ENCODE data around the gene COL23A1.

Gene COL23A1

DNA sequence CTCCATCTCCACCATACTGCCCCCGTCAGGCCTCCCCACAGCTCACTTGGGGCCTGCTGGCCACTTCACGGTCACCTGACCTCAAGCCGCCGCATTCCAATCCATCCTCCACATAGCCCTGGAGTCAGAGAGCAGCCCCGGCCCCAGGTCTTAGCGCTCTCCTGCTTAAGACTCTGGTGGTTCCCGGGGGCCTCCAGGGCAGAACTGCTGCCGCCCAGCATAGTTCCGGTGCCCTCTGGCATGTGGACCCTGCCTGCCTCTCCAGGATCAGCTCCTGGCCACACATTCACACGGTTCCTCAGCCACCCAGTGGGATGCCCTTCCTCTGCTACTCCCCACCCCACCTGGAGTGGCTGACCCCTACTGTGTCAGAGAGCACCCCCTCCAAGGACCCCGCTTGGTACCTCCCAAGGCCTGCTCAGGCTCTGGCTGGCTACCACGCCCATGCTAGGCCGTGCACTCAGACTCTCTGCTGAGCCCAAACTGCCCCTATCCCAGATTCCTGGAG is 366.3 kb downstream of the COL23A1 start:
- no peak for DNase-seq (ENCODE audit: low spot score)

DNA sequence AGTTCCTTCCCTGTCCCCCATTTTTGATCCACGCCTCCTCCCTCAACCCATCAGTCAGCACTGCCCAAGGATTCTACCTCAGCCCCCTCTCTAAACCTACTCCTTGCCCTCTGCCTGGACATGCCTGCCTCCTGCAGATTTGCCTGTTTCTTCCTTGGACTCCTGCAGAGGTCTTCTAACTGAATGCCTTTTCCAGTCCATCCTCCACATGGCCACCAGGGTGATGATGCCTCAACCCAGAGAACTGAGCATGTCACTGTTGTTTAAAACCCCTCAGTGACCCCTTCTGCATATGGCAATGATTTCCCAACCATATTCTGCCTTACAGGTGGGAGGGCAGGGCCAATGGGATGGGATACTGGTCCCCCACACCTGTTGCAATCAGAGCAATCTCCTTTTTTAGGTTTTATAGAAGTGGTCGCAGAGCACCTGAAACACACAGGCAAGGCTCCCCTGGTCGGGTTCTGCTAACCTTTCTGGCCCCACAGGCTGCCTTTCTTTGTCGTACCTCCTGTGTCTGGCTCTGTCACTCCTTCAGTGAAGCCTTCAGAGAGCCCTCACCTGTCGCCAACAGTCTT is 366.9 kb downstream of the COL23A1 start:
- no peak for DNase-seq (ENCODE audit: low spot score)

DNA sequence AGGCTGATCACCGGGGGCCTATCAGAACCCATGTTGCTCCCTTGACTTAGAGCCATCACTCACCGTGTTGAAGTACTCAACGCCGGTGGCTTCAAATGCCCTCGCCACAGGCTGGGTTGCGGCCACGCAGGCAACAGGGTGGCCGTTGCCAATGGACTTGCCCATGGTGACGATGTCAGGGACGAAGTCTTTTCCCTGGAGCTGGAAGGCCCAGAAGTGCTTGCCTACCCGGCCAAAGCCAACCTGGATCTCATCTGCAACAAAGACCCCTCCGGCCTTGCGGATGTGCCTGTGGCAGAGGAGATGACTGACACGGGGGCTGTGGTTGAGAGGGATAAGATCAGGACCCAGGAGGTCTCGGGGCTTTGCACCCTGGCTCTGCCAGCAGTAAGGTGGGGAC is 367.9 kb downstream of the COL23A1 start:
- DNase-seq (ENCODE audit: low spot score), result no peak

DNA sequence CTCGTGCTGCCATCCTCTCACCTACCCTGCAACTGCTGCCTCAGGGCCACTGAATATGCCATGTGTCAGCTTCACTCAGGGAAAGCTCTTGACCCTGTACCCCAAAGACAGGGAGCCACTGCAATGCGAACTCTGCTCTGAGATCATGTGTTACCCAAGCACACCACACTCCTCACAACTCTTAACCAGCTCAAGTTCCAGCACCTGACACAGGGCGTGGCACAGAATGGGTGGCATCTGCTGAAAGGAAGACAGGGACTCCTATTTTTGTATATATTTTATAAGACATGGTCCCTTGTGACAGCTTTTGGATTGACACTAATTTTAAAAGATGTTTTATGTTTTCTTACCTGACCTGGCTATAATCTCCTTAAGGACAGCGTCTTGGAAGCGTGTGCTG is 368.3 kb downstream of the COL23A1 start:
- DNase-seq (ENCODE audit: low spot score), result no peak

DNA sequence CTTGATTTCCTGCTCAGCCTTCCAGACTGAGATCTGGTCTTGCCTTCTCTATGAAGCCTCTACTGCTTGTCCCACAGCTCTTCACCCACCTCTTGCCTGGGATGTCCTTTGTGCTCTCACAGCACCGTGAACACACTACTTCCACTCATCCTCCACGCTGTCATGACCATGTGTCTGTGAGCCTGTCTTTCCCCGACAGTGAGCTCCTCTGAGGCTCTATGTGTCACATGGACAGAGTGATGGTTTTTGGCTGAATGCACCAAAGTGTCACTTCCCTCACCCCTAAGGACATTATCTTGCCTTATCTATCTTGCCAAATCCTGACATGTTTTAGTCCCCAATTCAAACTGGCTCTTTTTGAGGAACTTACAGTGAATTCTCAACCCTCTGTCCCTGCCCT is 368.9 kb downstream of the COL23A1 start:
- DNase-seq (ENCODE audit: low spot score), result no peak

DNA sequence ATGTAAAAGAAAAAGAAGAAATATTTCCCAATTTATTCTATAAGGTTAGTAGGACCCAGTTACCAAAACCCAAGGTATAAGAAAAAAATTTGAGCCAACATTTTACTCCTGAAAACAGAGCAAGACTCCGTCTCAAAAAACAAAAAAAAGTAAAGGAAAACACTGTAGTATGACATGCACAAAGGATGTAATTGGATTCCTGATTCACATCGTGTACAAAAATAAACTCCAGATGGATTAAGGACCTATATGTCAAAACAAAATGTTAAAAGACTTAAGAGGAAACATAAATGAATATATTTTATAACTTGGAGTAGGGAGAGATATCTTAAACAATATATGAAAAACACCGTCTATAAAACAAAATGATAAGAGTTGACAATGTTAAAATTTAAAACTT is 371.4 kb downstream of the COL23A1 start:
- DNase-seq (ENCODE audit: low spot score), result no peak

DNA sequence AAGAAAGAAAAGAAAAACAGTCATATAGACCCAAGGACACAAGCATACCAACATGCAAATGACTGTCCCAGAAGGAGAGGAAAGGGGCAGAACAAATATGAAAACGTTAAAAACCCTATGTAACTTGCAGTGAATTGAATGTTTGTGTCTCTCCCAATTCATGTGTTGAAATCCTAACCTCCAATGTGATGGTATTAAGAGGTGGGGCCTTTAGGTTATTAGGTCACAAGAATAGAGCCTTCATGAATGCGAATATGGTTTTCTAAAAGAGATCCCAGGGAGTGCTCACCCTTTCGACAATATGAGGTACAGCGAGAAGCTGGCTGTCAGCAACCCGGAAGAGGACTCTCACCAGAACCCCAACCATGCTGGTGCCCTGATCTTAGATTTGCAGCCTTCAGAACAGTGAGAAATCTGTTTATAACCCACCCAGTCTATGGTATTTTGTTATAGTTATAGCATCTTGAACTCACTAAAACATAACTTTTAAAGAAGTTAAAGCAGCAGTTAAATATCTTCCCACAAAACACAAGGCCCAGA is 371.9 kb downstream of the COL23A1 start:
- DNase-seq (ENCODE audit: low spot score), result no peak

DNA sequence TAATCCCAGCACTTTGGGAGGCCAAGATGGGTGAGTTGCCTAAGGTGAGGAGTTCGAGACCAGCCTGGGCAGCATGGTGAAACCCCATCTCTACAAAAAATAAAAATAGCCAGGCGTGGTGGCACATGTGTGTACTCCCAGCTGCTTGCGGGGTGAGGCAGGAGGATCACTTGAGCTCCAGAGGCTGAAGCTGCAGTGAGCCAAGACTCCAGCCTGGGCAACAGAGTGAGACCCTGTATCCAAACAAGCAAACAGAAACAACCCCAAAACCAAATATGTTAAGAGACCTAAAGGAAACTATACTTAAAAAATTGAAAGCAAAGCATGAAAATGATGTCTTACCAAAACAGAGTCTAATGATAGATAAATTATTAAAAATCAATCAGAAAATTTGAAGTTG is 373.4 kb downstream of the COL23A1 start:
- DNase-seq (ENCODE audit: low spot score), result no peak

DNA sequence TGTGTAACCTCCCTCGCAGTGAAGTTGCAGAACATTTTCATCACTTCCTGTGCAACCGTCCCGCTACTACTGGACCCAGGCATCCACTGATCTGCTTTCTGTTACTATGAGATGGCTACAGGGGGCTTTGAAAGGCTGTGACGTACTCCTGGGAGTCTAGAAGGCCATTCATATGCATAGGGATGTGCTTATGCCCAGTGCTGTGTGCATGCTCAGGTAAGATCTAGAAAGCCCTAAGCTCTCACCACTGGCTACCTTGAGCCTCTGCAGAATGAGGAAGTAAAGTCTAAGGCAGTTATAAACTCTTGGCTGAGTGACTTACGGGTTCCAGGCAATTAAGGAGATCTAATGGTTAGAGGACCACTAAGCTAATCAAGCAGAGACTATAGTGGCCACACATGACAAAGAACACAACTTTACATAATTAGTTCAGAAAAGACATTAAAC is 374.1 kb downstream of the COL23A1 start:
- DNase-seq (ENCODE audit: low spot score), result no peak

DNA sequence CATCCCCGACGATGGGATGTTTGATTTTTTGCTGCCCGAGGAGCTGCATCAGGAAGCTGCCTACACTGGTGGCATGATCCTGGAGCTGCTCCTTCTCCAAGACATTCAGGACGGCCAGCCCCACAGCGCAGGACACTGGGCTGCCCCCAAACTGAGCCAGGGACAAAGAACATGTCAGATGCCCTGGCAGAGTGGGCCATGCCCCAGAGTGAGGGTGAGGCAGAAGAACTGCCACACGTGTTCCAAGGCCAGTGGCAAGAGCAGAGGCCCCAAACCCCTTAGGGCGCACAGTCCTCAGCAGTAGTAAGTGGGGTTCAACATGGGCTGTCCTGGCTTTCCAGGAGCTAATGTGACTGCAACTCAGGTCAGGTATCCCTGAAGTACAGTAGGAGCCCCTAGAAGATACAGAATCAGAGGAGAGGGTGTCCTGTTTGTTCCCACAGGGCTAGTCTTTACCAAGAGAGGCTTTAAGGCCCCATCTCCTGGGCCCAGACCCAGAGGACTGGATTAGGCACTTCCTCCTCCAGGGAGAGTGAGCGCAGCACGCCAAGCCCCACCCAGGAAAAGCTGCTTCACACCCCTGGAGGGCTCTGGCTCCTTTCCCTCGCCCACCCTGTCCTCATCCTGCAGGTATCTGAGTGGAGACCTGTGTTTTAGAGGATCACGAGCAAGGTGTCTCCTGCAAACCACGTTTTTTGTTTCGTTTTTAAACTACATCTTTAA is 374.8 kb downstream of the COL23A1 start:
- DNase-seq (ENCODE audit: low spot score), result no peak

DNA sequence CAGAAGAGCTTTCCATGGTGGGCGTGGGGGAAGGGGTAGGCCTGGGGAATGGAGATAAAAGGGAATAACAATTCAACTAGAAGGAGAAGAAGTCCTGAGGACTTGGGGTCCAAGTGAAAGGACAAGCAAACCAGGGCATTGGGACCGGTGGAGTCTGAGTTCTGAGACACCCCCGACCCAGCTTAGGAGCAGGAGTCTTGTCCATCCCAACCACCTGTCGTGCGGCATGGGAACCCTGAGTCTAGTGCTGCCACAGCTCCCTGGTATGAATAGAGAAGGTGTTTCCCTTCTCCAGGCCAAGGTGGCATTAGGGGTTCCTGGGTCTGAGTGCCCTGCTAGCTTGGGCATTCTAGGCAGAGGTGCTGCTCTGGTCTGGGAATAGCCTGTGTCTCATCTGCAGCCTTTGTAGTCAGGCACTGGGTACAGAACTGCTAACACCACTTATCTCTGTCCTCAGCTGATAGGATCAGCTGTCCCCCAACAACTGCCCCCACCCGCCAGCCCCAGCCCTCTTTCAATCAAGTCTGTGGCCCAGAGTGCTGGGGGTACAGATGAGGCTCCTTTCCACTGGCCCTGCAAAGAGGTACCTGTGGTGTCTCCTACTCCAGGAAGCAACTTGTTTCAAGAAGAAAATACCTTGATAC is 375.9 kb downstream of the COL23A1 start:
- no peak for DNase-seq (ENCODE audit: low spot score)

DNA sequence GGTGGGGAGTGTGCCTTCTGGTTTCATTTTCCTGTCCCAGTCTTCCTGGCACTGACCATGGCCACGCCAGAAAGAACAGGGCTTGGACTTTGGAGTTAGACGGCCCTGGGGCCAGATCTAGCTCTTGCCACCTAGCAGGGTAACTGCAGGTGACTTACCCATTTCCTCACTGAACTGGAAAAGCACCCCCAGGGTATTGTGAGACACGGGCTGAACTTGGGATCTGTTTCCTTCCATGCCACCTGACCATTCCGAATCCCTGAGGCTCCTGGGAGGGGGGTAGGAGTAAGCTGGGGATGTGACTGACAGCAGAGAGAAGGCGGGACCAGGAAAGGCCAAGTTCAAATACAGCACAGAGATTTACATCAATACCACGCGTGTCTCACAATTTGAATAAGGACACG is 376.4 kb downstream of the COL23A1 start:
- DNase-seq (ENCODE audit: low spot score), result no peak

DNA sequence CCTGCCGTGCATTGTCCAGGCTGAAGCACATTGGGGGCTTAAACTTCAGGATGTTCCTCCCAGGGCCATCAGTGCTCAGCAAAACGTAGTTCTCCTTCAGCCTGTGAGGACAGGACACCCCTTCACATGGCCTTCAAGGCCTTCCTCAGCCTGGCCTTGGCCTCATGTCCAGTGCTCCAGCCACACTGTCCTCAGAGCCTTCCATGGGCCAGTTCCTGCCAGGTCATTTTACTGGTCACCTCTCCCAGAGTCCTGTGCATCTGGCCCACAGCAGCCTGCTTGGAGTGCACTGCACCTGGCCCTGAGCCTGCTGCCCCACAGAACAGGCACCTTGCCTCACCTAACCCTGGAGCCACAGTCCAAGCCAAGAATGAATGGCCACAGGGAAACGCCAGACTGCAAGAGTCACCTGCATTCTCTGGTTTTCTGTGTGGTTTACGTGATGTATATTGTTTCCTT is 377.2 kb downstream of the COL23A1 start:
- DNase-seq (ENCODE audit: low spot score), result no peak

DNA sequence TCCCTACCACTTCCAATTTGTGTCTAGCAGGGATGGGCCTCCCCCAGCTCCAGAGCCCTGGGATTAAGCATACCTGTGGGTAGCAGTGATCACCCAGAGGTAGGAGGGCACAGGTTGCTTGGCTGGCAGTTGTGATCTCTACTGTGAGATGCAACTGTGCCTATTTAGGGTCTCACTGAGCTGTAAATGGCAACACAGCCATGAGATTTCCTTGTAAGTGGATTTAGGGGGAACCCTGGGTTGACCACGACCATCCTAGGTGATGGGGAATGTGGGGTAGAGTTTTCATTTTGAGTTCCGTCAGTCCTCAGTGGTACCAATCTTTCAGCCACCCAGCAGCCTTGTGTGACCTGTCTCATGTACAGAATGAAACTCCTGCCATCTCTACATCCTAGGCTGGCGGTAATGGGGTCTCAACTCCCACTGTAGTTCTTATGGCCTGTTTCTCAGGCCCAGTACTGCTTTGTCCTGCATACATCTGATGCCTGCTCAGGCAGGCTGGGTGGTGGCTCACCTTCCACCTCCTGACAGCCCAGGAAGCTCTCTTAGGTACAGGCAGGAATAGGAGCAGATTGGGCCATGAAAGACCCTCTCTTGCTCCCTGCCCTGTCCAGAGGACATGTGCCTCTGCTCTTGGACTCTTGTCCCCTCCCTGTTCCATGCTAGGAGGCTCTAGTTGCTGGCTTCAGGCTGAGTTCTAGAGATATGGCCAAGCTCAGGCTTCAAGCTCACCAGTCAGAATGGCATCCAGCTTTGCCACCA is 377.8 kb downstream of the COL23A1 start:
- no peak for DNase-seq (ENCODE audit: low spot score)

DNA sequence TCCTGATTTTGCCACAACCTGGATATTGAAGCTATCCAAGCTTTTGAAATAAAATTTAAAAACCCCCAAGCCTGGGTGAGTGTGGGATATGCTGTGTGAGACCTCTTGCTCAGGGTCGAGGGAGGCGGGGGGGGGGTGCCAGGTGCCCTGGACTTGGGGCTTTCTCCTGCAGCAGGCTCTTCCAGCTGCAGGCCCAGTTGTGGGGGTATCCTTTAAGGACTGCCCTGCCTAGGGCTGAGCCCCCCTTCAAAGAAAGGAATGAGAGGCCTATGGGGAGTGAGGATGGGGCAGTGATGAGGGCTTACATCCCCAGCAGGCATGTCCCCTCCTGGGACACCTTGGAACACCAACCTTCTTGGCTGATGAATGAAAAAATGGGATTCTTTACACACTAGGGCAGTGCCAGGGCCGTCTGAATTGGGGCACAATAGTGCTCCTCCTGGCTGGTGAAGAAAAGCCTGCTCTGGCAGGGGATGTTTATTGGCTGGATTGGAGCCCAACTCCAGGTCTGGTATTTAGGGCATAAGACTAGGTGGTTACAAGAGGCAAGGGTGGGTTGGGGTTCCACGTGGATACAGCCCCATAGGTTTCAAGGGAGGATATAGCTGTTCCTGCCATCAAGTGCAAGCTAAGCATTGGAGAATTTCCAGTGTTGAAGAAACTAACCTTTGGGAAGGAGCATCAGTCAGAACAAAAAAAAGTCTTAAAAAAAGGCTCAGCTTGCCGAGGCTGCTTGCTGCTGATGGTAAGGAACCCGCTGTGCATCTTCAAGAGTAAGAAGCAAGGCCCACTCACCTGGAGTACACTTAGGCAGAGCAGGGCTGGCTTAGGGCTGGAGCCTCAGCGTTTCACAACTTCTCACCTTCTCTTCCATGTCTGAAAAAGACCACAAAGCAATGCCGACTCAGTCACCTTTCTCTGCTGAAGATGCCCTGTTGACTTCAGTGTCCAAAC is 378.8 kb downstream of the COL23A1 start:
- DNase-seq (ENCODE audit: low spot score), result no peak

DNA sequence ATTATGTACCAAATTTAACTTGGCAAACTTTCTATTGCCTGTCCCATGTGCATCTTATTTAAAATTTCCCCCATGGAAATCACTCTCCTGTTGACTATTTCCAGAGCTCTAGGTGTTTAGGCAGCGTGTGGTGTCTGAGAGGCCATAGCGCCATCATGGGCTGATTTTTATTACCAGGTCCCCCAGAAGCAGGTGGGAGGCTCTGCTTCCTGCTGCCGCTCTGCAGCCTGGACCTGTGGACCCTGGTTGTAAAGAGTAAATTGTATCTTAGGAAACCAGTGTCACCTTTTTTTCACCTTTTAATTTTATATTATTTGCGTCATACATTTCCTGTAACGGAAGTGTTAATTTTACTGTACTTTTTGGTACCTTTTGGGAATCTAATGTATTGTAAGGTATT is 379.5 kb downstream of the COL23A1 start:
- no peak for DNase-seq (ENCODE audit: low spot score)

DNA sequence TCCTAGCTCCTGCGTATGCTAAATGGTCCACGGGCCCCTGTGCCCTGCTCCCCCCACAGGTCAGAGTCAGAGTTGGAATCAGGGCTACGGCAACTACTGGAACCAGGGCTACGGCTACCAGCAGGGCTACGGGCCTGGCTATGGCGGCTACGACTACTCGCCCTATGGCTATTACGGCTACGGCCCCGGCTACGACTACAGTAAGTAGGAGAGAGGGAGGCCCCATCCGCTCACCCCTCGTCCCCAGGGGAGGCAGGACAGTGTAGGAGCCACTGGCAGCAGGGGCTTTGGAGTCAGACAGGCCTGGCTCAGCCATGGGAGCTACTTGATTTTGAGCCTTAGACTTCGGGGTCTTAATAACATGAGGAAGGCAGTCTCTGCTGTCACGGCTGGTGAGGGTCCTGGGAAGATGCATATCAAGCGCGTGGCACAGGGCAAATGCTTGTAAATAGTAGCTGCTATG is 380.1 kb downstream of the COL23A1 start:
- DNase-seq (ENCODE audit: low spot score), result no peak

DNA sequence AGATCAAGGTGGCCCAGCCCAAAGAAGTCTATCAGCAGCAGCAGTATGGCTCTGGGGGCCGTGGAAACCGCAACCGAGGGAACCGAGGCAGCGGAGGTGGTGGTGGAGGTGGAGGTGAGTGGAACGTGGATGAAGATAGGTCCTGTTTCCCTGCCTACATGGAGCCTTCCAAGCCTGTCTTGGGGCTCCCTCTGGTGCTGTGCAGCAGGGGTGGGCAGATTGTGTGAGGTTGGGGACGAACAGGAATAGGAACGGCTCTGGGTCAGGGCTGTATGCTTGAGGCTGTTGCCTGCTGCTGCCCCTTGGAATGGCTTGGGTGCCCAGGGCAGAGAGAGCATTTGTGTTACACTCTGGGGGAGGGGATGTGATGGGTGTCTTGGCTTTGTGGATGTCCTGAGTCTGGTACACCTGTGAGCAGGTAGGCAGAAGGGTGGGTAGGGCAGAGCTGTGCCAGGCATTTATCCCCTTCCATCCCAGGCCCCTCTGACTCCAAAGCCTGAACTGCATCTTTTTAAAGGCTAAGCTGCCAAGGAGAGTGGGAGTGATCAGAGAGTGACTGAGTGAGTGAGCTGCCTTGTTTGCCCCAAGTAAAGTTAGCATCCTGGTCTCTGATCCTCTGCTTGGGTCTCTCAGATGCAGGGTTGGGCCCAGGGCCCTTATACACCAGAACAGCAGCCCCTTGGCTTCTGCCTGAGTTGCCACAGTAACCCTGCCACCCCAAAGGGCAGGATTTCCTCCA is 380.7 kb downstream of the COL23A1 start:
- no peak for DNase-seq (ENCODE audit: low spot score)

DNA sequence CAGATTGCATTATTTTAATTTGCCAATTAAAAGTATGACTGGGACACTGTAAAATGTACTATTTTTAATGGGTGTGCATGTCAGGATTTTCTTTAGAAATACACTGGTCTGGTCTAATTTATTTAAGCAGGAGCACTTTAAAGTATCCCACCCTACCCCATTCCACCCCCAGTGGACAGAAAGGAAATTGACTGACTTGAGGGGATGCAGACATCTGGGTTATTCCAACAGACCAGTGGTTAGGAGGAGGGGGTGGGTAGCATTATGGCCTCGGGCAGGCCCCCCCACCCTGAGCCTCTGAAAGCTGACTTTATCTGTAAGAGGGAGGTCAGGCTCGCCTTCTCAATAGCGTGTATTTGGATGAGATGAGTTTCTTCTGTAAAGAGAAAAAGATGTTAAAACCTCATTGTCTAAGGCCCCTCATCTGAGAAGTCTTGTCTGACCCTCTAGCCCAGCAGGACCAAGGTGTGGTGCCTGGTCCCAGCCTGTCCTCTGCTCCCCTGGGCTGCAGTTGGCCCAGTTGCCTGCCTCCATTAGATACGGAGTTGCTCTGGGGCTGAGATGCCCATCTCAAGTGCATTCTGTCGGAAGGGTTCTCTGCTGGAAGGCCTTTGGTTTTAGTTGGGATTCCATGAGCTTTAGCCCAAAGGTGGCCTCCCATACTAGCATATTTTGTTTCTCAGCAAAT is 381.5 kb downstream of the COL23A1 start:
- DNase-seq (ENCODE audit: low spot score), result no peak

DNA sequence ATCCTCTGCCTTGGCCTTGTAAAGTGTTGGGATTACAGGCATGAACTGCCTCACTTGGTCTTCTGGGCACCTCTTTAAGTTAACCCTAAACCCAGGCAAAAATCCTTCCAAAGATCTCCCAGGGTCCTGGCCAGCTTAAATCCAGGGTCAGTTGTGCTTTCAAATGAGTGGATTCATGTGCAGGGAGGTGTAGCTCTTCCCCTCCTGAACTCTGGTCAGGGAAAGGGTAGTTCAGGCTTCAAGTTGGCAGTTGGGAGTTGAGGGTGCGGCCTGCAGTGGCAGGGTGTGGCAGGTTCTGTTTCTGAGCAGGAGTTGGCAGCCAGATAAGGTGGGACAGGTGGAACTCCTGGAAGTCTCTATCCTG is 382.3 kb downstream of the COL23A1 start:
- DNase-seq (ENCODE audit: low spot score), result no peak

Measured in HuH-7.5 (cell line).